ENCODE results near the gene FMC1.

The FMC1 gene

GRCh38 chr7:139340808-139341057 lies 404 bp upstream of the FMC1 start (continued):
- TF ChIP-seq PRDM2 (tag by site-specific recombination; IDR thresholded peaks at IDR 0.05; ENCODE audit: borderline replicate concordance) (no peak), KLF16 (tag by site-specific recombination; IDR thresholded peaks at IDR 0.05) (no peak), SP3 (tag by site-specific recombination; IDR thresholded peaks at IDR 0.05) (no peak), ZNF544 (tag by site-specific recombination; IDR thresholded peaks at IDR 0.05) (no peak), GFI1B (tag by site-specific recombination; IDR thresholded peaks at IDR 0.05) (no peak), CTCF (tag by site-specific recombination; IDR thresholded peaks at IDR 0.05) (no peak), ZSCAN30 (tag by site-specific recombination; IDR thresholded peaks at IDR 0.05) (no peak), ZNF157 (tag by site-specific recombination; IDR thresholded peaks at IDR 0.05) (no peak), ZNF624 (tag by site-specific recombination; IDR thresholded peaks at IDR 0.05) (0 out of 2 replicates have a peak, but pooled peaks have one; percentile 24), ZNF580 (tag by site-specific recombination; IDR thresholded peaks at IDR 0.05) (no peak), ZBTB17 (tag by site-specific recombination; IDR thresholded peaks at IDR 0.05) (no peak), ZNF24 (tag by site-specific recombination; IDR thresholded peaks at IDR 0.05) (no peak), ZNF335 (tag by site-specific recombination; conservative IDR thresholded peaks at IDR 0.05) (no peak), BCL6B (tag by site-specific recombination; IDR thresholded peaks at IDR 0.05) (no peak), ZNF140 (tag by site-specific recombination; IDR thresholded peaks at IDR 0.05) (no peak), ZNF280D (tag by site-specific recombination; IDR thresholded peaks at IDR 0.05) (no peak), ZNF18 (tag by site-specific recombination; IDR thresholded peaks at IDR 0.05) (no peak), ATF2 (tag by site-specific recombination; IDR thresholded peaks at IDR 0.05; ENCODE audit: low read depth) (no peak), ZBTB10 (tag by site-specific recombination; IDR thresholded peaks at IDR 0.05) (no peak)
